ENCODE data around the gene NT5C1B.

The NT5C1B gene

GRCh38 chr2:18599509-18600254 lies 10.3 kb upstream of the NT5C1B start:
- DNase-seq, result no peak

DNA sequence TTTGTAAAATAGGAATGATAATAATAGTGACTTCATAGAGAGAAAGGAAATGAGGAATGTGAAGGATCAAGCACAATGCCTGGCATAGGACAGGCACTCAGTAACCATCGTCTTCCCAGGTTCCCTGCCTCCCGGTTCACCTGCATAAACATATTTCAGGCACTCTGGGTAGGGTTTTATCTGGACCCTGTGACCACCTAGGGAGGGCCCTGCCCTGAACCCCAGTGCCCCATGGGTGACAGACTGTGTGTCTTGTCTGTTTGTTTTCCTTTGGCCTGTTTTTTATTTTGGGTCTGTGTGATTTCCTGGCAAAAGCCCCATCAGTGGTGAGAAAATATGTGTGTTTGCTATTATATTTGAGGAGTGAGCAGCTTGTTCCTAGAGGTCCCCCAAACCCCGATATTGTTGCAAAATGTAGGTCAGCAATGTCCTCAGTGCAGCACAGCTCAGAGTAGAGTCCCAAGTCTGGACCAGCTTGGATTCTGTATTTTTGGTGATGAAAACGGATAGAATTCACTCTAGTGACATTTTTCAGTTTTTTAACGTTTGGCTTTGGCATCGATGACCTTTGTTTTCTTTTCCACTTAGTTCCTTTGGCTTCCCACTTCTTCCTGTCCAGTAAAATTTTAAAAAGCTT lies 9.6 kb upstream of the NT5C1B start:
- DNase-seq, result no peak

DNA sequence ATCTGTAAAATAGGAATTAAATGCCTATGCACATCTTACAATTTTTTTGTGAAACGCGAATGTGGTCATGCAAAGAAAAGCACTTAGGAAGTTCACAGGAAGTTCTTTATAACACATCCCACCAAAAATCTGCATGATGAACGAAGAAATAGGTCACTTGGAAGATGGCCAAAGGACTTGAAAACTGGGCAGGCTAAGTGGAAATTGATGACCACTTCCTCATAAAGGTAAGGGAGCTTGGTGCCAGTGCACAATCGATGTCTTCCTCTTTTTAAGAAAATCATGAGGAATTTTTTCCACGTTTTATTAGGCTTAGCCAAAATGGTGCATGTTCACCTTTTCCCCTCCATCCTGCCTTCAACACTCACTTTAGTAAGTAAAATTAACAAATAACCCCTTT lies 8.2 kb upstream of the NT5C1B start:
- no peak for DNase-seq

- no peak for DNase-seq
Measured at GRCh38 chr2:18596993-18597392, 7.6 kb upstream of the NT5C1B start.

GRCh38 chr2:18593496-18593895 lies 4.1 kb upstream of the NT5C1B start:
- no peak for DNase-seq

DNA sequence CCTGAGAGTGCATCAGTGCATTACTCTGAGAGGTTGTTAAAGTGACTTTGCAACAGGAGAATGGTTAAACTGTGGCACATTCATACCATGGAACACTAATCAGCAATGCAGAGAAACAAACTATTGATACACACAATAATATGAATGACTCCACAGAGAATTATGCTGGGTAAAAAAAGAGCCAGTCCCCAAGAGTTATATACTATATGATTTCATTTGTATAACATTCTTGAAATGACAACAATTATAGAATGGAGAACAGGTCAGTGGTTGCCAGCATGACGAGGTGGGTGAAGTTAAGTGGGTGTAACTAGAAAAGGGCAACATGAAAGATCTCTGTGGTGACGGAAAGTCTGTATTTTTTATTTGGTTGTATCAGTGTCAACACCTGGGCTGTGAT lies 3.0 kb upstream of the NT5C1B start:
- no peak for DNase-seq

DNA sequence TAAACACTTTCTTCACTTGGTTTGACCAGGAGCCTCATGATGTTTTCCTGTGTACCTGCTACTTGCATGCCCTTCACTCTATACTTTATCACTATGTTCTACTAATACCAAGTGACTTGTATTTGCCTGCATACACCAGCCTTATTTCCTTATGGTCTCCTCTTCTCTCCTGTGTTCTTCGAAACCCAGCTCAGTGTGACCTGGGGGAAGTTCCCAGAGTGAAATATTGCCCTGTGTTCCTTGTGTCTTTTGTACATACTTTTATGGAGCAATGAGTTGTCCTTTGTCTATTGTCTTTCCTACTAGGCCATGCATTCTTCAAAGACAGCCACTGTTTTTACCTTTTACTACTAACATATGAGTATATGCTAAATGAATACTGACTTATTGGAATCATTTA lies 567 bp downstream of the NT5C1B start:
- no peak for DNase-seq

GRCh38 chr2:18588049-18588448 lies 1.3 kb downstream of the NT5C1B start:
- no peak for DNase-seq

DNA sequence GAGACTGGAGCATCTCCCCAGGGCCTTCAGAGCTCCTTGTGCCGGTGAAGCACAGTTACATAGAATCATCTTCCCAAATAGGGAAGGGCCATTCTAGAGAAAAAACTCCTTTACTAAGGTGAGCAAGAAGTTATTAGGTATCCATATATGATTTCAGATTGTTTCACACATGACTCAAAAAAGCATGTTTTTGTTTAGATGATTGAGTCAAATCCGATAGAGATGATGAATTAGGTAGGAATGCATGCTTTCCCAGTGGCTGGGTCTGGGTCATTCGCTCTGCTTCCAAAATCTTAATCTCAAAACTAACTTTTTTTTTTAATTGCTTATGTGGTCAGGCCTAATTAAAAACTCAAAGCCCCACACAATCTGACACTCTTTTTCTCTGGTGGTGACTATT lies 3.8 kb downstream of the NT5C1B start:
- DNase-seq, result no peak

GRCh38 chr2:18584608-18584954 lies 4.8 kb downstream of the NT5C1B start:
- DNase-seq, result no peak

- no peak for DNase-seq
Measured at GRCh38 chr2:18583905-18584607, 5.3 kb downstream of the NT5C1B start.

DNA sequence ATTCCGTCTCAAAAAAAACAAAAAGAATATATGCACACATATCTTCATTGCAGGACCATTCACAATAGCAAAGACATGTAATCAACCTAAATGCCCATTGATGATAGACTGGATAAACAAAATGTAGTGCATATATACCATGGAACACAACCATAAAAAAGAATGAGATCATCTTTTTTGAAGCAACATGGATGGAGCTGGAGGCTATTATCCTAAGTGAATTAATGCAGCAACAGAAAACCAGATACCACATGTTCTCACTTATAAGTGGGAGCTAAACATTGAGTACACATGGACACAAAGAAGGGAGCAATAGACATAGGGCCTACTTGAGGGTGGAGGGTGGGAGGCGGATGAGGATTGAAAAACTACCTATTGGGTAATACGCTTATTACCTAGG lies 8.8 kb downstream of the NT5C1B start:
- DNase-seq, result no peak

DNA sequence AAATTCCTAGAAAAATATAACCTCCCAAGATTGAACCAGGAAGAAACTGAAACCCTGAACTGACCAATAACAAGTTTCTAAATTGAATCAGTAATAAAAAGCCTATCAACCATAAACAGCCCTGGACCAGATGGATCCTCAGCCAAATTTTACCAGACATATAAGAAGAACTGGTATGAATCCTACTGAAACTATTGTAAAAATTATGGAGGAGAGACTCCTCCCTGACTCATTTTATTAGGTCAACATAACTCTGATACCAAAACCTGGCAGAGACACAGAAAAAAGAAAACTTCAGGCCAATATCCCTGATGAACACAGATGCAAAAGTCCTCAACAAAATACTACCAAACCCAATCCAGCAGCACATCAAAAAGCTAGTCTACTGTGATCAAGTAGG lies 11.3 kb downstream of the NT5C1B start:
- DNase-seq, result no peak

GRCh38 chr2:18566145-18566769 lies 23.1 kb downstream of the NT5C1B start:
- DNase-seq, result no peak

GRCh38 chr2:18560797-18561085 lies 28.6 kb downstream of the NT5C1B start:
- DNase-seq, result no peak

DNA sequence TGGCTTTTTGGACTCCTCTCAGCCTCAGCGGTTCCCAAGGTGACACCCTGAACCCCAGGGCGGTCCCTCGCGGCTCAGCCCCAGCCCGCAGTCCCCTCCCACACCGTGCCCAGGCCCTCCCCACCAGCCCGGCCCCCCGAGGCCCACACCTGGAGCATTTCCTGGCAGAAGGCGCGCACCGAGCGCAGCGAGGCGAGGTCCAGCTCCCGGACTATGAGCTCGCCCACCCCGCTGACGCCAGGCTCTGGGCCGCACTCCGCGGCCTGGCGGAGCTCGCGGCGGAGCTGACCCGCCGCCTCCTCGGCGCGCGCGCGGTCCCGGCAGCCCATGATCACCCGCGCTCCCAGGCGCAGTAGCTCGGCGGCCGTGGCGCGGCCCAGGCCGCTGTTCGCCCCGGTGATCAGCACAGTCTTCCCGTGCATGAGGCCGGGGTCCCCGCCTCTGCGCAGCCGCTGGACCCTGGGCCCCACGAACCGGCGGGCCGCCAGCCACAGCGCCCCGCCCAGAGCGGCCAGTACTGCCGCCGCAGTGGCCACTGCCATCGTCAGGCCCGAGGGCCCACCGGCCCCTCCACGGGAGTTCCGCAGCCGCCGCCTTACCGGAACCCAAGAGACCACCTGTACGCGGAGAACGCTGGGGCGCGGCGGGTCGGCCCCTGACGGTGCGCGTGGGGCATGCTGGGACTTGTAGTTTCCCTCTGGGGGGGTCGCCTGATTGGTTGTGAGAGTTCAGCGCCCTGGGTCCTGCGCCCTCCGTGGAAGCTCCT lies 29.2 kb downstream of the NT5C1B start, which contains the start of gene RDH14:
Gene RDH14 (minus strand): TSS at position 623 of the 766 bp plus-strand sequence. CDS start 81 bp downstream, at position 542.
- DNase-seq, result peak; percentile 77

GRCh38 chr2:18559531-18560030 lies 29.8 kb downstream of the NT5C1B start:
- no peak for DNase-seq

DNA sequence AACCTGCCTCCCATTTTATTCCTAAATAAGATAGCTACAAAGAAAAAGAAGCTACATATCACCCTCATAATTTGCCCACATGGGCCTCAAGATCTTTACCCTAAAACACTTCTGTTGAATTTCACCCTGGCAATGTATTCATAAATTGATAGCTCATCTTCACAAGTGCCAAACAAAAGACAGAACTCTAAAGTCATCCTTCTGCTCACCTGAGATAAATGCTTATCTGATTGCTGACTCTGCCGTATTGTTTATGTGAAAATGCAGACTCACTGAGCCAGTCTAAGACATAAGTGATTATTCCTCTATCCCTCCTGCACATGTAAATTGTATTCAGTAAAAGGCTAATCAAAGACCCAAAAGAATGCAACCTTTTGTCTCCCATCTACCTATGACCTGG lies 30.9 kb downstream of the NT5C1B start:
- no peak for DNase-seq

DNA sequence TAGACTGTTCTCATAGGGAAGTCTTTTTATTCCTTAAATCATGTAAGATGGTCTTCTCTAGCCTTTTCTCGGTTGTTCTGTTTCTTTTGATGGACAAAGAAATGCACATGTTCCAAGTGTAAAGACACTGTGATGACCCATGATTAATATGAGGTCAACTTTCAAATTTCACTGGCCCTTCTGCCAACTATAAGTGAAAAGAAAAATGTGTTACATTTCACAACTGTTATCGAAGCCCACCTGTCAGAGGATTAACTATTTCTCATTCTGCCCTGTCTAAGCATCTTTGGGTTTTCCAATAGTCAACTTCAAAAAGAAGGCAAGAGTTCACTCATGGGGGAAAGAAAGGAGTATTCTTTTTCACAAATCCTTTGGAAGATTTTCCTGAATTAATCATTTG lies 32.2 kb downstream of the NT5C1B start:
- no peak for DNase-seq

- DNase-seq, result no peak
Measured at GRCh38 chr2:18552351-18553077, 36.9 kb downstream of the NT5C1B start.

GRCh38 chr2:18551623-18552022 lies 37.7 kb downstream of the NT5C1B start:
- DNase-seq, result no peak

GRCh38 chr2:18551169-18551568 lies 38.2 kb downstream of the NT5C1B start:
- DNase-seq, result no peak
